ENCODE results near the gene ZNF488.

DNA sequence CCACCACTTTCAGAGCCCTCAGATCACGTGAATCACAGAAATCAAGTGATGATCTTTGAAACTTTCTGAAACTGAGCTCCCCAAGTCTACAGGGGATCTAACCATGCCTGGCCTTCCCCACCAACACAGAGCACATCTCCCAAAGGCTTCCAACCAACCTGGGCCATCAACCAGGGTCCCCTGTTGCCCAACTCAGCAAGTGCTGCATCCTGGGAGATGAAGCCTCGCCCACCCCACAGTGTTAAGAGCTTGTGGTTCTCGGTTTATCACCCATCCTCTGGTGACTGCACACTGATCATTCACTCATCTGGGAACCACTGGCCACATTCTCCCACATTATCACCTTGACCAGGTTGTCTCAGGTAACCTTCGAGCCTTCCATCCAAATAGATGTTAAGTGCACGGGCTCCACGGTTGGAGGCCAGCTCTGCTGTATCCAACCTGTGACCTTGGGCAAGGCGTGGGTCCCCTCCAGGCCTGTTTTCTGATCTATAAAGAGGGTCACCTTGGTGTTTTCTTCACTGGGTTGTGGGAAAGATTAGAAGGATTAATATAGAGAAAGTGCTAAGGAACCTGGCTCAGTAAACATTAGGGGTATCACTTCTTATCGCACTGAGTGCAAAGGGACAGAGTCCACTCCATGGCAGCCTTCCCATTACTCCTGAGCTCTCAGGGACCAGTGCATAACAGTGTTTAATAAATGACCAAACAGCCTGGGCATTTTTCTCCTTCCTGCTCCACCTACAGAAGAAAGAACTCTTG is 3.6 kb downstream of the ZNF488 start:
- TF ChIP-seq CTCF (conservative IDR thresholded peaks at IDR 0.05 in 1 of 2, IDR thresholded peaks at IDR 0.05 in 1 of 2; ENCODE audit: extremely low read depth in 1 of 2, insufficient read depth in 1 of 2, low read depth in 1 of 2, low read length in 2 of 2) (no peak), EZH2 (IDR thresholded peaks at IDR 0.05; ENCODE audit: borderline replicate concordance, low read length) (no peak)

Measured in mammary epithelial cell (primary cell).